GM18868 (cell line): ENCODE results near the gene VAMP4.
"Not testable (repeated sequence)": the region's sequence is repeated elsewhere in the genome, so short reads cannot be mapped to it uniquely, and the experiment has no call there.

Source experiments
- ATAC-seq: cut with Tn5 transposase; IDR thresholded peaks from one replicate; pipeline ENCODE4 v1.9.1; 2021; ENCODE audit warnings: mild to moderate bottlenecking, moderate library complexity; ENCODE audit not compliant: unreplicated experiment

Gene VAMP4

GRCh38 chr1:171753182-171753581, 11.3 kb upstream of the VAMP4 start:
- no peak for ATAC-seq

GRCh38 chr1:171751221-171751620, 9.4 kb upstream of the VAMP4 start:
- ATAC-seq = no peak

- no peak for ATAC-seq
Measured at GRCh38 chr1:171748651-171749050, 6.8 kb upstream of the VAMP4 start.

GRCh38 chr1:171744986-171745385, 3.1 kb upstream of the VAMP4 start:
- no peak for ATAC-seq

- ATAC-seq = no peak
Measured at GRCh38 chr1:171743081-171743870, 1.4 kb upstream of the VAMP4 start.

- no peak for ATAC-seq
Measured at GRCh38 chr1:171742577-171742922, 685 bp upstream of the VAMP4 start.

- peak; percentile 38 for ATAC-seq
Measured at GRCh38 chr1:171740987-171741871, 636 bp downstream of the VAMP4 start.

- no peak for ATAC-seq
Measured at GRCh38 chr1:171740356-171740863, 1.5 kb downstream of the VAMP4 start.

- no peak for ATAC-seq
Measured at GRCh38 chr1:171739656-171740055, 2.2 kb downstream of the VAMP4 start.

- no peak for ATAC-seq
Measured at GRCh38 chr1:171738911-171739310, 3.0 kb downstream of the VAMP4 start.

GRCh38 chr1:171736196-171736595, 5.7 kb downstream of the VAMP4 start:
- ATAC-seq = no peak

- ATAC-seq = no peak
Measured at GRCh38 chr1:171730052-171730451, 11.8 kb downstream of the VAMP4 start.

GRCh38 chr1:171727778-171728177, 14.1 kb downstream of the VAMP4 start:
- ATAC-seq = no peak

GRCh38 chr1:171723180-171723579, 18.7 kb downstream of the VAMP4 start:
- not testable (repeated sequence) for ATAC-seq

GRCh38 chr1:171718848-171719247, 23.0 kb downstream of the VAMP4 start:
- no peak for ATAC-seq

- ATAC-seq = no peak
Measured at GRCh38 chr1:171718216-171718615, 23.6 kb downstream of the VAMP4 start.

- ATAC-seq = no peak
Measured at GRCh38 chr1:171717062-171717718, 24.7 kb downstream of the VAMP4 start.

GRCh38 chr1:171716616-171717015, 25.2 kb downstream of the VAMP4 start:
- no peak for ATAC-seq

GRCh38 chr1:171715813-171716251, 26.0 kb downstream of the VAMP4 start:
- no peak for ATAC-seq

GRCh38 chr1:171712341-171712740, 29.5 kb downstream of the VAMP4 start:
- no peak for ATAC-seq

GRCh38 chr1:171711643-171712042, 30.2 kb downstream of the VAMP4 start:
- ATAC-seq = no peak
